Stimulated activated CD8-positive, alpha-beta memory T cell treated with anti-CD3 and anti-CD28 coated beads, Interleukin-7, amount 100 ng/mL, for 4 hours (primary cell): ENCODE results near the gene ABHD8.

Source experiments
- DNase-seq, 2 donors: peaks; one replicate each; pipeline ENCODE4 v3.0.0-alpha.2; 2020; ENCODE audit warnings: low read depth in 2 of 2

ABHD8 gene

DNA sequence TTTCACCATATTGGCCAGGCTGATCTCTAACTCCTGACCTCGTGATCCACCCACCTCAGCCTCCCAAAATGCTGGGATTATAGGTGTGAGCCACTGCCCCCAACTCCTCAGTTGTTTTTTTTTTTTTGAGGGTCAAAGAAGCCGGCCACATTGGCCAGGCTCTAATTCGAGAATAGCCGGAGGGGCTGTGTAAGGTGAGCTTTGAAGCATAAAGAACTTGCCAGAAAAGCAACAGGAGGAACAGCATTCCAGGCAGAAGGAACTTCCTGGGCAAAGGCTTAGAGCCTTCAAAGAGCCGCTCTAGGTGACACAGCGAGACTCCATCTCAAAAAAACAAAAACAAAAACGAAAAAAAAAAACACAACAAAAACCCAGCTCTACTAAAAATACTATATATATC, 37.2 kb downstream of the ABHD8 start:
- DNase-seq = no peak

DNA sequence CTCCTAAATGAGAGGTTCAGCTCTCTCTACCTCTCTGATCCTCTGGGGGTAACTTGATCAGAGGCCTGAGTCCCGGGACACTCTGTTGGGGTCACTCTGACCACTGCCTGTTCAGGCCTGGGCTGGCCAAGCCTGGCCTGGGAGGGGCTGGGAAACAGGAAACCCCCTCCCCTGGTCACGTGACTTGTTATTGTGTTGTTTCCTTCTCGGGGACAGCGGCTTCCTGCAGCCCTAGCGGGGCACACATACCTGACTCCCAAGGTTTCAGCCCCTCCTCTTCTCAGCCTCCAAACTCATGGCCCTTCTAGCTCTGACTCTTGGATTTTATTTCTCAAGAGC, 38.6 kb downstream of the ABHD8 start, which contains the start of gene USHBP1:
USHBP1 (minus strand) TSS at position 105 of the 339 bp plus-strand sequence. CDS start 446 bp downstream, outside the sequence.
- no peak for DNase-seq

DNA sequence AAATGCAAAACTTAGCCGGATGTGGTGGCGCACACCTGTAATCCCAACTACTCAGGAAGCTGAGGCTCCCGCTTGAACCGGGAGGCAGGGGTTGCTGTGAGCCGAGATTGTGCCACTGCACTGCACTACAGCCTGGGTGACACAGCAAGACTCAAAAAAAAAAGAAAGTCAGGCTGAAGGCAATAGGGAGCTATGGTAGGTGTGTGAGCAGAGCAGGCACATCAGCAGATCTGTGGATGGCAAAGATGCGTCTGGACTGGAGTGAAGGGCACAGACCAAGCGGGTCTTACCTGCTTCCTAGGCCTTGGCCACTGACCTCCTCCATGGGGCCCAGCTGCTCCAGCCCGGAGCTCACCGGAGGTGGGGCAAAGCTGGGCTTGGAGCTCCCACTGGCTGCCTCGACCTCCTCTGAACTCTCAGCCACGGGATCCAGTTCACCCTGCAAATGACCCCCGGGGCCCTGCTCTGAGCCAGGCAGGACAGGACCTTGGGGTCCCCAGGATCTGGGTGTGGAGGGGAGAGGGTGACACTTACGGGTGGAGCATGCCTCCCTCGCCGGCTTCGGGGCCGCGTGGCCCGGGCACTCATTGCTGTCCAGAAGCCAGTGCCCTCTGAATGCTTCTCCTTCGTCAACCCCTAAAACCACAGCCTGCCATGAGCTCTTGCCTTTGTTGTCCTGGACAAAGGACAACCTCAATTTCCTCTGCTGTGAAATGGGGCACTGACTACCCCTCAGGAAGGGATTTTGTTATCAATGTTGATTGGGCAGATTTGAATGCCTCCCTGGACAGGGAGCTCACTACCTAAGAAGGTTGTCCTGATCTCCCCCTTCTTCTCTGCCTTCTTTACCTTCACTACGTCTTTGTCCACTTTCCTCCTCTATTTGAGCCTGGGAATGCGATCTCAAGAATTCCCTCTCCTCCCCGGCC, 39.2 kb downstream of the ABHD8 start:
- no peak for DNase-seq

DNA sequence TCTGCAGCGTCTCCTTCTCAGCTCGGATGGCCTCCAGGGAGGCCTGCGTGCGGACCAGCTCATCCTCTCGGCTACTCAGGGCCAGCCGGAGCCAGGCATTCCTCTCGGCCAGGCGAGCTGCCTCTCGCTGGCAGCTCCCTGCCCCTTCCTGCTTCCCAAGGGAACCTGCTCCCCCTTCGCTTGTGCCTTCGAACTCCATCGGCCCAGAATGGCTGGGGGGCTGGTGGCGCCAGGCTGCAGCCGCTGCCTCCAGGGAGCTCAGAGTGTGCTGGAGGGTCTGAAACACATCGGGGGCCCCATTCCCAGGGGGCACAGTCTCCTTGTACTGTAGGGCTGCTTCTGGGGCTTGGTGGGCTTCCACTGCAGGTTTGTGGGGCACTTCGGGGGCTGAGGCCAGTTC, 40.7 kb downstream of the ABHD8 start:
- no peak for DNase-seq

DNA sequence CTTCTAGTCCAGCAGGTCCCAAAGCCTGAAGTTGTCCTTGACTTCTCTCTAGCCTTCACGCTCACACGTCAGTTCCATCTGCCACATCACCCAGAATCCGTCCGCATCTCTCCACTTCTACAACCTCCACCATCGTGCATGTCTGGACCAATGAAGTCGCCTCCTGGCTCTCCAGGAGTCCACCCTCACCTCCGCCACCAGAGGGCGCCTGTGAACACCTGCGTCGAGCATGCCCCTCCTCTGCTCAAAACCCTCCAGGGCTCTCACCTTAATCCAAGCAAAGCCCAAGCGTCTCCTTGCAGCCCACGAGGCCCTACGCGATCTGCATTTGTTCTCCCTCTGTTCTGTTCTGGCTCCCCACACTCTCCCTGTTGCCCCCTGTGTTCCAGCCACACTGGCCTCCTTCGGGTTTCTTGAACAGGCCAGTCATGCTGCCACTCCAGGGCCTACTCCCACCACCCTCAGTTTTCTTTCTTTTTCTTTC, 42.3 kb downstream of the ABHD8 start:
- DNase-seq = peak; percentile 75 to 76

DNA sequence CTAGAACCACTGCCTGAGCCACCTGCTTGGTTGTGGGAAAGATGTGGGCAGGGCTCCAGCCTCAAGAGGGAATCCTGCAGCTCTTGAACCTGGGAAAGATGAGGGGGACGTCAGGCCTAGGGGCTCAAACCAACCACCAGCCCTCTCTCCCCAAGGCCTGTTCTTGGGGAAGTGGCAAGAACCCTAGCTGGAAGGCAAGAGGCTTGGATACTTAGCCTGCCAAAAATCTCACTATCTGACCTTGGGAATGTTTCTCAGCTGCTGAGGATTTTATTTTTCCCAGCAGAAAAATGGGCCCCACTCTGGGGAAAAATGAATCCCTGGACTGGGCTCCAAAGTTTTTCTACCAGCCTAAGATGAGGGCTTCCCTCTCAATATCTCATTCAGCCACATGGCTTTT, 43.3 kb downstream of the ABHD8 start:
- DNase-seq = no peak

DNA sequence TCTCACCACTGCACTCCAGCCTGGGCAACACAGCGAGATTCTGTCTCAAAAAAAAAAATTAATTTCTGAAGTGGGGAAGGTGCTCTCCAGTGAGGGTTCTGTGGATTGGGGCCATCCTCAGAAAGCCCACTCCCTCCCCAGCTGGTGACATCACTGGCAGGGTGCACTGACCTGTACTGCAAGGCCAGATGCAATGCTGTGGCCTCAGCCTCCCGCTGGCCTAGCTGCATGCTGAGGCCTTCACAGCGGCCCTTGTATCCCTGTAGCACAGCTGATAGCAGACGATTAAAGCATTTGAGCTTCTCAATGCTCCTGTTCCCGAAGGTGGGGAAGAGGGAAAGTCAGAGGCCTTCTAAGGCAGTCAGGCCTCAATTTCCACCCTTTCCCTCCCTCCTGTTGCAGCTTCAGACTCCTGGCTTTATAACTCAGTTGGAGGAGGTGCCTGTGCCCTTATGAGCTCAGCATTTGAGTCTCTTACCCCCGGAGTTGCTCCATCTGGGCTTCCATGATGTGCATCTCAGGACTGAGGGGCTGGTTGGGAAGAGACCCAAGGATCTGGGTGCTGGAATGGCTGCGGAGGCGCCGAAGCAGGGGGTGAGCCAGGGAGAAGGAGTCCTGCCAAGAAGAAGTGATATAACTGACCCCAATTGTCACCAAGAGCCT, 44.0 kb downstream of the ABHD8 start:
- no peak for DNase-seq

DNA sequence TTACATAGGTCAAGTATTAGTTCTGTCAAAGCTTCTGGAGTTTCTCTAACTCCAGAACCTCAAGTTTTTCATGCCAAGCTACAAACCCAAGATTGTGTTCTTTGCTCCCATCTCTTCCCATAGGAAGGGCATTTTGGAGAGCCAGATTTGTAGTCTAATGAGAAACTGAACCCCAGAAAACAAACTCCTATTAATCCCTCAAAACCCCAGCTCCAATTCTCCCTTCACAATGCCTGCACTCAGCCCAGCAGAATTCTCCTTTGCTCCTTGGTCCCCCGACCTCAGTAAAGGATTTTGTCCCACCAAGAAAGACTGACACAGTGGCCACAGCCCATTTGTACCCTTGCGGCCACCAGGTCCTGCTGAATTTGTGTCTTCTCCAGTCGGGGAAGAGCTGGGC, 47.1 kb downstream of the ABHD8 start:
- DNase-seq = no peak

DNA sequence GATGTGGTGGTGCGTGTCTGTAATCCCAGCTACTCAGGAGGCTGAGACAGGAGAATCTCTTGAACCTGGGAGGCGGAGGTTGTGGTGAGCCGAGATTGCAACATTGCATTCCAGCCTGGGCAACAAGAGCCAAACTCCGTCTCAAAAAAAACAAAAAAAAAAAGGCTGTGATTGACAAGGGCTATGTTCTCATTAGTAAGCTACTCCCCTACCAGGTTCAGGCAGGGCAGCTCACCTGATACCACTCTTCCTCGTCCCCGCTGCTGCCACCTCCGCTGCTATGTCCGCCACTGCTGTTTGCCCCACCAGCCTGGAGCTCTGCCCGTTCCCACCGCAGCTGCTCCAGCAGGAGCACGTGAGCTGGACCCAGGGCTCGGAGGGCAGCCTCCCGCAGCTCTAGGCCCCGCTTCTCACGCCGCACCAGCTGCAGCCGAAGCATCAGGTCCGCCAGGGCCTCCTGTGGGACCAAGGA, 48.0 kb downstream of the ABHD8 start:
- DNase-seq = no peak

DNA sequence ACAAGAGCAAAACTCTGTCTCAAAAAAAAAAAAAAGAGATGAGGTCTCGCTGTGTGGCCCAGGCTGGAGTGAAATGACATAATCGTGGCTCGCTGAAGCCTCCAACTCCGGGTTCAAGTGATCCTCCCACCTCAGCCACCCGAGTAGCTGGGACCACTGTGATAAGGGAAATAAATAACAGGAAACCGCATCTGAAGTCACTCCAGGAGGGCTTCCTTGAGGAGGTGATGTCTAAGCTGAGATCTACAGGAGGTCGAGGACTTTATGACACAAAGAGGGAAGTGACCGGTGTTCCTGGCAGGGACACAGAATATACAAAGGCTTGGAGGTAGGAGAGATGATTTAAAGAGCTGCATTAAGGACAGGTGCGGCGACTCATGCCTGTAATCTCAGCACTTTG, 48.6 kb downstream of the ABHD8 start:
- DNase-seq = no peak

DNA sequence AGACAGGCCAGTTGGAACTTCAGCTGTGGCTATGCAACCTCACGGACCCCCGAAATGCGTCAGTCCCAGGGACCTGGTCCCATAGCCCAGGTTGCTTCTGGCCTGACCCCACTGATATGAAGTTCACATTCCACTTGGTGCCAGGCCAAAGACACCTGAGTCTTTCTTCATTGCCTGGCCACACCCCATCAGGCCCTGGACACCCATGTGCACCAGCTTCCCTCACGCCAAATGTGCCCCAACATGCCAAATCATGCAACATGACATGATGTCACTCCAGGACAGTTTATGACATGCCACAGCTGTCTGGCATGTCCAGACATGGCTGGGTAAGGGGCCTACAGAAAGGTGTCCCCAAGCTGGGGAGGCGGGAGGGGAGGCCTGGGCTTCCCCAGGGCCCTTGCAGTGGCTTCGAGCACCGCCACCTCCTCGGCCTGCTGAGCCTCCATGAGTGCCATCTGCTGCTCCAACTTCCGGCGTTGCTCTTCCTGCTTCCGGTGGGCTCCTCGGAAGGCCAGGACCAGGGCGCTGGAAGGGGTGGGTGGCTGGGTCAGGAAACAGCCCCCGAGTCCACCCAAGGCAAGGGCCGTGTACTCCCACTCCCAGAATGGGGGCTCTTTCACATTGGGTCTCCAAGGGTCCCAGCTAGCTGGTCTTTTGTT, 53.2 kb downstream of the ABHD8 start:
- no peak for DNase-seq

DNA sequence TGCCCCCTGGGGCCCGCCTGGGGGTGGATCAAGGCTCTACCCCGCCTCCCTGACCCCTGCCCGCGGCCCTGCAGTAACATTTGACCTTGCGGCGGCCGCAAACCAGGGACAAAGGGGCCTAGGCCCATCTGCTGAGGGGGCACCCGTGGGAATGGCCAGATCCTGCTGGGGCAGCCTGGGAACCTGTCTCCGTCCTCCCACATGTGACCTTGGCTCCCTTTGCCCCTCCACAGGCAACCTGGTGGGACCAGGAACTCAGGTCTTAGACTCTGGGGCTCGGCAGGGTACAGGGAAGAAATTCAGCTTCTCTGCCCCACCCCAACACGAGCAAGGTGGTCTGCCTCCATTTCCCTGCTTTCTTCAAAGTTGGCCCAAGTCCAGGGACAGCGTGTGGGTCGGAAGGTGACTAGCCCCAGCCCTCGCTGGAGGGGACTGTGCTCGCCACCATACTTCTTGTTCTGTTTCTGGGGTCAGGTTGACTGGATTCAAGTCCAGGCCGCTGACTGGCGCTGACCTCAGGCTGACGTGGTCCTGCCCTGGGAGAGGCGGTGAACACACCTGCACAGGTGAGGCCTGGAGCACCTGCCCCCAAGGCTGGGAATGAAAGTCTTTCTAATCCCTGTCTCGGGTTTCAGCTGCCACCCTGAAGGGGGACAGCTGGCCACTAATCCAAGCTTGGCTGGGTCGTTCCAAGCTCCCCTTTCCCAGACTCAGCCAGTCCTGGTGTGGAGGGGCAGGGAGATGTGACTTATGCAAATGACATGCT, 55.0 kb downstream of the ABHD8 start:
- DNase-seq = no peak

DNA sequence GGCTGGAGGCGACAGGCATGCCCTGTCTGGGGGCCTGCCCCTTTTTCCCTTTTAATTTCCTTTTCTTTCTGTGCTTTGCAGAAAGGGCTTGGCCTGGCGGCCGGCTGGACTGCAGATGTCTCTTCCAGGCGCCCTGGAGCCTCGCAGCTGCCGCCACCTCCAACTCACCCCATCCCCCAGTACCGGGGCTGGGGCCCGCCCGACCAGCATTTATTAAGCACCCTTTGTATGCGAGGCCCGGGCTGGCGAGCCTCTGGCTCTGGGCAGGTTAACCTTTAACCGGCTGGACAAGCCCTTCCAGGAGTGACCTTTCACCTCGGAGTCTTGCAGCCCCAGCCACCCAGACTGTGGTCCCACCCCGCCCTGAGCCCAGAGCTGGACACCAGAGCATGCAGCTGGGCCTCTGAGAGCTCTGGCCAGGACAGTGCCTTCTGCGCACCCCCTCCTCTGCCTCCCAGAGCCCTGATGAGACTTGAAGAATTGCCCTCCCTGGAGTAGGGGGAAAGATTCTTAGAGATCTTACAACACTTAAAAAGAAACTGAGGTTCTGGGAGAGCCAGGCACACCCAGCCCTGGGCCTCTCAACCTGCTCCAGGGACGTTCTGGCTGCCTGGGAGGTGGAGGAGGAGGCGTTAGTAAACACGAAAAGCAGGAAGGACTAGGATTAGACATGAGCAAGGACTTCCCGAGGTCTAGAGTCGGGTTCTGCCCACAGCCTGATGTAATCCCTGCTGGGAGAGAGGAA, 56.4 kb downstream of the ABHD8 start:
- no peak for DNase-seq

DNA sequence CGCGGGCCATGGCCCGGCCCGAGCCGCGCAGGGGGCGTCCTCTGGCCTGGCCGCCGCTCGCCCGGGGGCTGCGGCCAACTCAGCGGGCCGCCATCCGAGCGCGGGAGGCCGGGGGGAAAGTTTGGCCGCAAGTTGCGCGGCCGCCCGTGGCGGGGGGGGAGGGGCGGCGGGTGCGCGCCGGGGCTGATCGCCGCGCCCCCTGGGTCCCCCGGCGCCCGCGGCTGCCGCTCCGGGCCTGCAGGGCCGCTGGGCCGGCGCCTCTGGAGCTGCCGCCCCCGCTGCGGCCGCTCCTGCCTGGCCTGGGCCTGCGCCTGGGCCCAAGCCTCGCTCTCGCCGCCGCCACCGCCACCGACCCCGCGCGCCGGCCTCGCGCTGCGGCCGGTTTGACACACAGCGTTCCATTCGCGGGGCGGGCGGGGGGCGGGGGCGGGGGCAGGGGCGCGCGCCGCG, 57.7 kb downstream of the ABHD8 start, which contains the start of gene NR2F6:
NR2F6 (minus strand) TSS at position 385 of the 450 bp plus-strand sequence. CDS start 699 bp downstream, outside the sequence.
- no peak for DNase-seq

DNA sequence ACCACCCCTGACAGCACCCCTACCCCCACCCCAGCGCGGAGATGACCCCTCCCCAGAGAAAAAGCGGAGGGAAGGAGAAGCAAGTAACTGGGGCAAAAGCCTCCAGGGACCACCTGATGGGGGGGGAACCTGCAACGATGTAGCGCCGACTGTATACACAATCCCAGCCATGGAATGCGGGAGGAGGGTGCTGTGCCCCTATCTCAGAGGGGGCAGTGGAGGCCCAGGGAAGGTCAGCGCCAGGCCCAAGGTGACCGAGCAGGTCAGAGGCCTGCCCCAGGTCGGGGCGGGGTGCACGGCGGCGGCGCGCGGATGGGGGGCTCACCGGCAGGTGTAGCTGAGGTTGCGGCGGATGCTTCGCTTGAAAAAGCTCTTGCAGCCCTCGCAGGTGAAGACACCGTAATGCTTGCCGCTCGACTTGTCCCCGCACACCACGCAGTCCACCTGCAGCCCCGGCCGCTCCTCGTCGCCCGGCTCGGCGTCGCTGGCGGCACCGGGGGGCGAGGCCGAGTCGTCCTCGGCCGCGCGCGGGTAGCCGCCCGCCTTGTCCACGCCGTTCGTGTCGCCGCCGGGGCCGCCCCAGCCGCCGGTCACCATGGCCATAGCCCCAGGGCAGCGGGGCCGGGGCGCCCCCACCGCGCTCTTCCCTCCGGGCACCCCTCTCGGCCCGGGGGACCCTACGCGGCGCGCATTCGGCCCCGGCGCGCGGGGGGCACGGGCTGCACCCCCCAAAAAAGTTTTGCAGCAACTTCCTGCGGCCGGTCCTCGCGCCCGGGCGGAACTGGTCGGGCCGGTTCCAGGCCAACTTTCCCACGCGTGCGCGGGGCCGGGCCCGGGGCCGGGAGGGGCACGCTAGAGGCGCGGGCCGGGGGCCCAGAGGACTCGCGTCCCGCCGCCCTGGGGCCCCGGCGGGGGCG, 58.3 kb downstream of the ABHD8 start:
- no peak for DNase-seq

DNA sequence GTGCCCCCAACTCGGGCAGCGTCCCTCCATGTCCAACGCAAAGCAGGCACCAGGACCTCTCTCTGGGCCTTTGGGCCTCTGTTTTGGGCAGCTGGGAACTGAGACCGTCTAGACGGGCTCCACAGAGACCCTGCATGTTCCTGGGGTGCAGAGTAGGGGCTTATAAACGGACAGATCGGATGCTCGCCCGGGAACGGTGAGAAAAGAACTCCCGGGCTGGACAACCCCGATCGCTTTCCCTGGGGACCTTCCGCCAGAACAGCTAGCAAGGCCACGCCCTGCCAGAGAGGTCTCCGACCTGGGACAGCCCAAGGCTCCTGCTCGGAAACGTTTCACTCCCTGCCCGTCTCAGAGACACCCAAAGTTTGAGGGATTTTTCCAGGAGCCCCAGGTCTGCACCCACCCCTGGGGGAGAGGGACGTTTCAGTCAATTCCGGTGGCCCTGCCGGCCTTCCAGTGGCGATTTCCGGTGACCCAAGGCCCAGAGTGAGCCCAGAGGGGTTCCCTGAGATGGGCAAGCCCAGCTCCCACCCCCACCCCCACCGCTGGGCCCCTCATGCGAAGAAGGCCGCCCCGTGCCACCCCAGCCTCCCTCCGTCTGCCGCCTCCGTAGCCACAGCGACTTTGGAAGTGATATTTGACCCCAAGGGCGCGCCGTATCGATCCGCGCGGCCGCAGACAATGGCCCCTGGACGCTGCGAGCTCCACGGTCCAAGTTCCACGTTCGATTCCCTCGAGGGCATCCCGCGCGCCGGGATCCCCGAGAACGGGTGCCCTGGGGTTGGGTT, 59.2 kb downstream of the ABHD8 start:
- no peak for DNase-seq

DNA sequence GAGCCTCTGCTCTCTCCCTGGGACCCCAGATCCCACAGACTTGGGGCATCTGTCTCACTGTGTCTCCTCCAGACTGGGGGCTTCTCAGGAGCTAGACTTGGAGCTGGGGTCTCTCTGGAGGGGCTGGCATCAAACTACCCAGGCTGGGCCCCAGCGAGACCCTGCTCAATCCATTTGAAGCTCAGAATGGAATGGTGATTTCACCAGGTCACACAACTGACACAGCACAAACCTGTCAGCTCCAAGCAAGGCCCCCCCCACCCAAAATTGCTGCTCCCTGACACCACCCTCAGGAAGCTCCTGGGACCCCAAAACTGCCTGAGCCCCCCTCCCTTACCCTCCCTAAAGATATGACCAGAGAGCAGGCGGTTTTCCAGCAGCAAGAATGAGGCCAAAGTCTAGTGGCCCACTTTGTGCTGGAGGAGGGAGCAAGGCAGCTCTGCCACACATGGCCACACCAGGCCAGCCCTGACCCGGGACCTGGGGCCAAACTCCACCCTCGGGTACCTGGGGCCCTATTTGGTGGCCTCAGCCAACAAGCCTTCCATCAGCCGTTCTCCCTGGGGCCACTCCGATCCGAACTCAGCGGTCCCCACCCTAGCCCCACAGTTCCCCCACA, 59.9 kb downstream of the ABHD8 start:
- no peak for DNase-seq
